Sigmoid colon (tissue), 7 donors: Measurements from ENCODE around the gene ASB18. TPM values are rescaled to one million over a fixed set of nuclear protein-coding genes. Genes with fewer than 3 reads are reported as not detected.

ENCODE experiments used
- DNase-seq: peaks from one replicate; pipeline ENCODE4 v3.0.0-alpha.2; 2019
- H3K27ac ChIP-seq, 4 donors: fragments of 200-600 bp; sonication (generic); one replicate each; pipeline ENCODE4 v1.5.1; 2016 to 2019; ENCODE audit warnings: mild to moderate bottlenecking in 1 of 4
- H3K27me3 ChIP-seq, 3 donors: fragments of 200-600 bp; sonication (generic); one replicate each; pipeline ENCODE4 v1.5.1; 2019; ENCODE audit warnings: mild to moderate bottlenecking in 1 of 3
- H3K36me3 ChIP-seq, 4 donors: fragments of 200-600 bp; sonication (generic); one replicate each; pipeline ENCODE4 v1.5.1; 2016 to 2019
- H3K4me1 ChIP-seq, 4 donors: fragments of 200-600 bp; sonication (generic); one replicate each; pipeline ENCODE4 v1.5.1; 2017 to 2019
- H3K4me3 ChIP-seq, 4 donors: fragments of 200-600 bp; sonication (generic); one replicate each; pipeline ENCODE4 v1.5.1; 2017 to 2019; ENCODE audit warnings: mild to moderate bottlenecking in 2 of 4, moderate library complexity in 1 of 4
- H3K9me3 ChIP-seq, 4 donors: fragments of 200-600 bp in 3 of 4; sonication (generic) in 3 of 4; one replicate each; pipeline versions ENCODE4 v1.5.1 to v1.6.1; 2013 to 2019
- CTCF ChIP-seq, 4 experiments: fragments of 450-650 bp in 3 of 4; fragments of 200-600 bp in 1 of 4; IDR thresholded peaks; one replicate each; pipeline ENCODE4 v1.5.1; 2016 to 2019; ENCODE audit warnings: antibody characterized with exemption in 4 of 4, mild to moderate bottlenecking in 3 of 4, moderate library complexity in 2 of 4
- EP300 ChIP-seq, 4 donors: sonication (generic); formaldehyde crosslinking; IDR thresholded peaks; one replicate each; pipeline ENCODE4 v1.6.1; 2017; ENCODE audit warnings: antibody characterized with exemption in 4 of 4
- POLR2A ChIP-seq, 2 donors: fragments of 450-650 bp; IDR thresholded peaks; one replicate each; pipeline ENCODE4 v1.6.1; 2016; ENCODE audit warnings: antibody characterized with exemption in 2 of 2, mild to moderate bottlenecking in 2 of 2, moderate library complexity in 2 of 2
- POLR2AphosphoS5 ChIP-seq, 4 donors: sonication (generic); formaldehyde crosslinking; IDR thresholded peaks; one replicate each; pipeline ENCODE4 v1.6.1; 2017; ENCODE audit warnings: antibody characterized with exemption in 4 of 4
- WGBS, 2 donors: extraction: QIAGEN DNeasy Blood & Tissue Kit; methylation state at CpG; one replicate each; pipeline ENCODE4 v1.1.7; 2013; 5-methylcytosine and 5-hydroxymethylcytosine counted together
- intact Hi-C: fragments of 100-400 bp; cut with DNase I; formaldehyde crosslinking; loops from one replicate; pipeline ENCODE4 v1.15.1; 2023
- polyA plus RNA-seq, 3 donors: library from polyadenylated mRNA; stranded (reverse); fragments of 200-250 nt; gene quantifications; one replicate each; pipeline ENCODE4 v1.2.3, GENCODE V29; 2013
- total RNA-seq, 4 donors: library from RNA; depleted of rRNA; stranded (reverse); fragments of >200 nt; gene quantifications; one replicate each; pipeline ENCODE4 v1.1.0, GENCODE V29; 2016
- donor health status: healthy with polysubstance abuse.
- donor health status: Bipolar disorder and iron deficiency.
- donor health status: healthy.

Gene ASB18
- total and polyA plus RNA-seq, 7 donors, result not detected

GRCh38 chr2:236159778-236160170 is 104.4 kb downstream of the ASB18 start:
- Histone ChIP-seq H3K4me3 (no peak overlapping the region), H3K27ac (no peak overlapping the region), H3K4me1 (peaks cover 0 to 23% (median 17%) of the 10 kb centered on the region in 4 donors), H3K9me3 (no peaks in the 10 kb centered on the region), H3K36me3 (no peaks in the 10 kb centered on the region), H3K27me3 (peaks cover 34 to 74% (median 56%) of the 10 kb centered on the region in 3 donors)
- 12 to 18% methylated on average over 33 of the region's 33 CpGs for WGBS, 2 donors
- intact Hi-C loops, result no loop called here
- TF ChIP-seq CTCF (IDR thresholded peaks at IDR 0.05), result no peak
- DNase-seq, result peak; percentile 53

GRCh38 chr2:236158969-236159777 is 105.0 kb downstream of the ASB18 start:
- intact Hi-C loops, result no loop called here
- H3K4me1 ChIP-seq, result peaks cover 0 to 17% (median 11%) of the 10 kb centered on the region in 4 donors
- DNase-seq, result peak; percentile 33
- WGBS, 2 donors, result 17 to 35% methylated on average over 45 of the region's 45 CpGs
- no peak overlapping the region for H3K4me3 ChIP-seq
- H3K27ac ChIP-seq, result no peak overlapping the region
- no peaks in the 10 kb centered on the region for H3K9me3 ChIP-seq
- TF ChIP-seq EP300 (IDR thresholded peaks at IDR 0.05), result no peak
- TF ChIP-seq POLR2AphosphoS5 (IDR thresholded peaks at IDR 0.05), result no peak
- no peak for TF ChIP-seq CTCF (IDR thresholded peaks at IDR 0.05)
- peaks cover 28 to 68% (median 50%) of the 10 kb centered on the region in 3 donors for H3K27me3 ChIP-seq
- H3K36me3 ChIP-seq, result no peaks in the 10 kb centered on the region

GRCh38 chr2:236157815-236158498 is 106.2 kb downstream of the ASB18 start:
- Histone ChIP-seq H3K27ac (no peak overlapping the region), H3K9me3 (peaks cover 0 to 2% (median 0%) of the 10 kb centered on the region in 4 donors), H3K4me1 (peaks cover 0 to 6% (median 0%) of the 10 kb centered on the region in 4 donors), H3K27me3 (peaks cover 17 to 56% (median 38%) of the 10 kb centered on the region in 3 donors), H3K4me3 (no peak overlapping the region), H3K36me3 (no peaks in the 10 kb centered on the region)
- TF ChIP-seq POLR2A (IDR thresholded peaks at IDR 0.05) (no peak), CTCF (IDR thresholded peaks at IDR 0.05) (no peak), EP300 (IDR thresholded peaks at IDR 0.05) (no peak)
- no peak for DNase-seq
- WGBS, 2 donors, result 85 to 89% methylated on average over 10 of the region's 10 CpGs
- intact Hi-C loops, result no loop called here

GRCh38 chr2:236157366-236157765 is 106.8 kb downstream of the ASB18 start:
- no peak for DNase-seq
- H3K4me3 ChIP-seq, result no peak overlapping the region
- H3K9me3 ChIP-seq, result peaks cover 0 to 8% (median 3%) of the 10 kb centered on the region in 4 donors
- H3K4me1 ChIP-seq, result peaks cover 0 to 6% (median 0%) of the 10 kb centered on the region in 4 donors
- WGBS, 2 donors, result 85 to 92% methylated on average over 6 of the region's 6 CpGs
- TF ChIP-seq CTCF (IDR thresholded peaks at IDR 0.05) (no peak), POLR2AphosphoS5 (IDR thresholded peaks at IDR 0.05) (no peak), POLR2A (IDR thresholded peaks at IDR 0.05) (no peak), EP300 (IDR thresholded peaks at IDR 0.05) (no peak)
- H3K27me3 ChIP-seq, result peaks cover 16 to 50% (median 32%) of the 10 kb centered on the region in 3 donors
- H3K27ac ChIP-seq, result no peak overlapping the region
- H3K36me3 ChIP-seq, result no peaks in the 10 kb centered on the region
- intact Hi-C loops, result no loop called here
